AG04449 (cell line): Measurements from ENCODE around the gene ARHGAP18.

Experiments used
- CTCF ChIA-PET: fragments of 350-600 bp; formaldehyde crosslinking; extraction: SDS; loops from one replicate; lab custom pipeline; 2021; ENCODE audit warnings: antibody characterized with exemption; lab: Yijun Ruan, JAX
- POLR2A ChIA-PET: fragments of 400-600, 350-600 bp; formaldehyde crosslinking; extraction: SDS; loops from one replicate; lab custom pipeline; 2020; ENCODE audit warnings: antibody characterized with exemption, inconsistent platforms; lab: Yijun Ruan, JAX
- DNase-seq: peaks from one replicate; pipeline ENCODE4 v3.0.0-alpha.2; 2010; ENCODE audit warnings: low read depth, low spot score
- H3K4me3 ChIP-seq: 2 replicates; pipeline ENCODE4 v1.5.1; 2011; ENCODE audit warnings: low read depth, mild to moderate bottlenecking, control low read depth, low read length
- CTCF ChIP-seq: IDR thresholded peaks from one replicate; pipeline ENCODE4 v1.5.1; 2011; ENCODE audit warnings: mild to moderate bottlenecking, moderate library complexity, low read length, control low read depth, inconsistent platforms; ENCODE audit not compliant: insufficient read depth; ENCODE audit errors: missing control alignments

The ARHGAP18 gene

GRCh38 chr6:129717277-129717676 is 7.3 kb upstream of the ARHGAP18 start:
- POLR2A ChIA-PET, result no interaction called here
- CTCF ChIA-PET, result interaction anchor here (0.9 kb wide), 1 partner anchor 119 kb away, joined by 3 read pairs; no protein-coding TSS in a partner anchor
- no peak for TF ChIP-seq CTCF
- DNase-seq, result no peak
- no peak overlapping the region for H3K4me3 ChIP-seq

GRCh38 chr6:129713806-129714333 is 3.9 kb upstream of the ARHGAP18 start:
- no peak for TF ChIP-seq CTCF
- DNase-seq, result no peak
- H3K4me3 ChIP-seq, result no peak overlapping the region
- POLR2A ChIA-PET, result interaction anchor here (0.6 kb wide), 1 partner anchor 49 kb away, joined by 4 read pairs; no protein-coding TSS in a partner anchor
- CTCF ChIA-PET, result interaction anchor here (1.2 to 1.6 kb wide), 2 partner anchors 62 to 114 kb away, joined by 5 read pairs; no protein-coding TSS in a partner anchor

GRCh38 chr6:129711271-129711631 is 1.3 kb upstream of the ARHGAP18 start:
- ChIA-PET CTCF (interaction anchor here (1.7 to 2.1 kb wide), 2 partner anchors 13 to 113 kb away, joined by 4 to 5 read pairs; no protein-coding TSS in a partner anchor), POLR2A (interaction anchor here (1.3 kb wide), 1 partner anchor 13 kb away, joined by 3 read pairs; no protein-coding TSS in a partner anchor)
- H3K4me3 ChIP-seq, result no peak overlapping the region
- no peak for DNase-seq
- no peak for TF ChIP-seq CTCF

GRCh38 chr6:129710450-129711270 is 683 bp upstream of the ARHGAP18 start:
- CTCF ChIA-PET, result interaction anchor here (0.8 to 2.7 kb wide), 3 partner anchors 13 to 112 kb away, joined by 3 to 12 read pairs (median 4); no protein-coding TSS in a partner anchor
- peak overlapping the region; percentile 86 for H3K4me3 ChIP-seq
- no peak for TF ChIP-seq CTCF
- POLR2A ChIA-PET, result interaction anchor here (1.0 to 1.4 kb wide), 3 partner anchors 9 to 34 kb away, joined by 3 to 7 read pairs (median 3); no protein-coding TSS in a partner anchor
- no peak for DNase-seq

- ChIA-PET POLR2A (interaction anchor here (1.0 to 1.4 kb wide), 2 partner anchors 8 to 33 kb away, joined by 3 to 7 read pairs; no protein-coding TSS in a partner anchor), CTCF (interaction anchor here (0.7 to 2.7 kb wide), 4 partner anchors 15 to 210 kb away, joined by 3 to 12 read pairs (median 4); no protein-coding TSS in a partner anchor)
- peak; percentile 34 for DNase-seq
- TF ChIP-seq CTCF, result no peak
- H3K4me3 ChIP-seq, result peak overlapping the region; percentile 86
These were observed 695 bp downstream of the ARHGAP18 start for GRCh38 chr6:129709196-129709768.
